HG03460 (cell line): ENCODE results near the gene PIAS4.

Source experiments
- ATAC-seq: cut with Tn5 transposase; IDR thresholded peaks from one replicate; pipeline ENCODE4 v1.9.1; 2021; ENCODE audit not compliant: unreplicated experiment

The PIAS4 gene

DNA sequence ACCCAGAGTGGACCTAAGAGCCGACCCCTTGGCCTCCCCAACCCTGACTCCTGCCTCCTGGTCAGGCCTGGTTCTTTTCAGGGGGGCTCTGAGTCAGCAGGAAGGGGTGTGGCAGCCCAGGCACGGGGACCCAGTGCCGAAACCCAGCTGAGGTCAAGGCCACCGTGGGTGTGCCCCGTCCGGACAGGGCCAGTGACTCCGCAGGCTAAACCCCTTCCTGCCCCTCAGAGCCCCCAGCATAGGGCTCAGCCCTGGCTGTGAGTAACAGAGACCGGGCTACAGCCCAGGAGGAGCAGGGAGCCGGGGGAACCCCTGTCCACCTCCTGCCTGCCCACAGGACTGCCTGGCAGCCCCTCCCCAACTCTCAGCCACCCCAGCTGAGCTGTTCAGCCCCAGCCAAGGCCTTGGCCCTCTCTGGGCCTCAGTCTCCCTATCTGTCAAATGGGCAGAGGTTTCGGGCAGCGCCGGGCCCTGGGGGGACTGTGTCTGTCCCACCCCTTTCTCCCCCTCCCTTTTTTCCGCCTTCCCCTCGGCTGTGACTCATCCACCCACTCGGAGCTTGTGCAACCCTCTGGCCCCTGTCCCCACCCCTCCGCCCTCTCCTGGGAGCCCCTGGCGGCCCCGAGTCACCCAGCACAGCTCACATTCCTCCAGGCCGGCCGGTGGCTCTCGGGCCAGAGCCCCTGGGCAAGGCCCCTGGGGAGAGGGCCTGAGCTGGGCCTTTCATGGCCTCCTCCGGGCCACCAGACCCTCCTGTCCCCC lies 50.6 kb downstream of the PIAS4 start:
- no peak for ATAC-seq

DNA sequence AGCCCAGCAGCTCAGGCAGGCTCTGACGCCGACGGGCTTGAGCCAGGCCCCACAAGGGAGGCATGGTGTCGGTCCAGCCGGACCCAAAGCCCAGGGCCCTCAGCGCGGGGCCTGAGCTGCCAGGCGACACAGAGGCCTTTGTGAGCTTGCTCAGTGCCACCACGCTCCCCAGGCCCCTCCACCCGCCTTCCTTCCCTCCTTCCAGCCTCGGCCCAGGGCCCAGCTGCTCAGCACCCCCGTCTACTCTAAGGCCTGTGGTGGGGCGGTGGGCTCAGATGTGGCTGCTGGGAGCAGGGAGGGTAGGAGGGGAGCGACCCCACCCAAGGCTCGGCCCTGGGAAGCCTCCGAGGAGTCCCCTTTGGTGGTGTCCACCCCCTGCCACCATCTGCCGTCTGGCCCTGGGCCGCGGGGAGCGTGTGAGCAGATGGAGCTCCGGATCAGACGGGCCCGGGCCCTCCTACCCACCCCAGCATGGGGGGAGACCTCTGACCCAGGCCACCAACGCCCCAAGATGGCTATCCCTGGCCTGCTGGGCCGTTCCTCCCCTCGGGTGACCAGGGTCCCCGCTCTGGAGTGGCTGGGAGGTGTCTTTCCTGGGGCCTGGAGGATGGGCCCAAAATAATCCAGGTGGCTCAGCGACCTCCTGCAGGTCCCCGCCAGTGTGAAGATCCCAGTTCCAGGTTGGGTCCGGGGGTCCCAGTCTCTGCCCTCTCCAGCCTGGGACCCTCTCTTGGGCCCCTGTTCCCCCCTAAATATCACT lies 51.3 kb downstream of the PIAS4 start:
- no peak for ATAC-seq

DNA sequence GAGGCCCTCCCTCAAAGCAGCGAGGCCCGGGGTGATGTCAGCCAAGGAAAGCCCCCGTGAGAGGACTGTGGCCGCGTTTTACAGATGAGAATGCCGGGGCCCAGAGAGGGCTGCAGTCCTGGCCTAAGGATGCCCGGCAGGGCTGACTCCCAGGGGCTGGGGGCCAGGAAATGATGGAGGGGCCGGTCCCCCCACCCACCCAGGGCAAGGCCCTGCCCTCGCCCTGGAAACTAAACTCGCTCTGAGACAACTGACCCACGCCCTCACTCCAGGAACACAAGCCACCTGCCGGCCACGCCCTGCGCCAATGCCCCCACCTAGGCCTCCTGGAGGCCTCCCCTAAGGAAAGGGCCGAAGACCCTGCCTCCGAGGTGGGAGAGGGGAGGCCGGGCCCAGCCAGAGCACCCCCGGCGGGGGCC lies 51.9 kb downstream of the PIAS4 start:
- no peak for ATAC-seq

DNA sequence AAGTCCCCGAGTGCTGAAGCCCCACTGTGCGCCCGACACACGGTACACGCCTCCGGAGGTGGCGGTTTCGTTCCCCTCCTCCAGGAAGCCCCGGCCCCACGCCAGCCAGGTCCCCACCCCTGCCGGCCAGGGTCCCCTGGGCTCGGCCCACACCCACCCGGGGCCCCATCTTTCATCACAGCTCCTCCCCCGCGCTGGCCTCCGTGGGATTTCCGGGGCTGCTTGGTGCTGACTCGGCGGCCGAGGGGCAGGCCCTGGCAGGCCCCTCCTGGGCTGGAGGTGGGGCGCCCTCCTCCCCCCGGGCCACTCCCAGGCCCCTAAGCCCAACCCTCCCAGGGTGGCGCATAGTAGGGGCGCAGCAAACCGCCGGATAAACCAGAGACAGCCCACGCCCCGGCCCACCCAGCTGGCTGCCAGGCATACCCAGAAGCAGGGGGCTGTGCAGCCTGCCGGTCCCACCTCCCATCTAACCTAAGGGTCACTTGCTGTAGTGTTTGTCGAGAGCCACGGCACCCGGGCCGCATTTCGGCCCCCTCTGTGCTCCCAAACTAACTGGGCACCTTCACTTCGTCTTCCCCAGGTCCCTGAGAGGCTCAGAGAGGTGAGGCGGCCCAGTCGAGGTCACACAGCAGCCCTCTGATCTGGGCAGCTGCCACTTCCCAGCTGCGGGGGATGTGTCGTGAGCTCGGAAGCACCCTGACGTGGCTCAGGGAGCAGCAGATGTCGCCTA lies 52.5 kb downstream of the PIAS4 start:
- no peak for ATAC-seq

DNA sequence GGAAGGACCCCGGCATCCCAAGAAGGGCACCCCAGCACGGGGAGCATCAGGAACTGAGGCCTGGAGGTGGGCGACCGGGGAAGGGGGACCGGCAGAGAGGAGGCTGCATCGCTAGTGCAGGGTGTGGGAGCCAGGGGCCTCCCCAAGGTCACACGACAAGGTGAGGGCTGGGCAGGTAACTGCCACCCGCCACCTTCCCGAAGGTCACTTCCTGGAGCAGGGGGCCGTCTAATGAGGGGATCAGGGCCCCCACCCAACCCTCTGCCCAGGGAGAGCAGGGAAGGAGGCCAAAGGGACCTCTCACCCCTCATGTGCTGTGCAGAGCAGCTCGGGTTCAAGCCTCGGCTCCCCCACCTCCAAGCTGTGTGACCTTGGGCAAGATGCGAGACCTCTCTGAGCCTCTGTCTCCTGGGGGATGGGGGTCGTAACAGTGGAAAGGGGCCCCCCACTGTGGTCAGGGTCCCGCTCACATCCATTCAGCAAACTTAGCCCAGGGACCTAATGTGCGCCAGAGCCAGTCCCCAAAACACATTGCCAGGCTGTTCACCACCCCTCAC lies 53.2 kb downstream of the PIAS4 start:
- ATAC-seq = no peak

DNA sequence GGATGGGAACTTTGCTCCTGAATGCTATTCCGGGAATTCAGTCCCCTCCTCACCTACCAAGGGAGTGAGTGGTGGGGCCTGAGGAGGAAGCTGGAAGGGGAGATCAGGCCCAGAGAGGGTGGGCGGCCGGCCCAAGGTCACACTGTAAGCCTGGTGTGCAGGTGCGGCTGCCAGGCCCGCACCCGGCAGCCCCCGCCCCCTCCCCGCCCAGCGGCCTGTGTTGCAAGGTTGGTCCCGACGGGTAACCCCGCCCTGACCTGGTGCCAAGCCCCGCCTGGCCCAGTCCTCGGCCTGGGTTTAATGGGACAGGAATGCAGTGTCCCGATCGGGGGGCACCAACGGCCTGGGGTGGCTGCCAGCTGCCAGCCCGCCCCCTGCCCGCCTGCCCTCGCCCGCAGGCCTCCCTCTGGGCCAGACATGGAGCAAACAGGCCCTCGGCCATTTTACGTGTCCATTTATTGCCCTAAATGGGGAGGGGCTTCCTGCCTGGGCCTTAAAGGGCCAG lies 53.7 kb downstream of the PIAS4 start:
- ATAC-seq = no peak

DNA sequence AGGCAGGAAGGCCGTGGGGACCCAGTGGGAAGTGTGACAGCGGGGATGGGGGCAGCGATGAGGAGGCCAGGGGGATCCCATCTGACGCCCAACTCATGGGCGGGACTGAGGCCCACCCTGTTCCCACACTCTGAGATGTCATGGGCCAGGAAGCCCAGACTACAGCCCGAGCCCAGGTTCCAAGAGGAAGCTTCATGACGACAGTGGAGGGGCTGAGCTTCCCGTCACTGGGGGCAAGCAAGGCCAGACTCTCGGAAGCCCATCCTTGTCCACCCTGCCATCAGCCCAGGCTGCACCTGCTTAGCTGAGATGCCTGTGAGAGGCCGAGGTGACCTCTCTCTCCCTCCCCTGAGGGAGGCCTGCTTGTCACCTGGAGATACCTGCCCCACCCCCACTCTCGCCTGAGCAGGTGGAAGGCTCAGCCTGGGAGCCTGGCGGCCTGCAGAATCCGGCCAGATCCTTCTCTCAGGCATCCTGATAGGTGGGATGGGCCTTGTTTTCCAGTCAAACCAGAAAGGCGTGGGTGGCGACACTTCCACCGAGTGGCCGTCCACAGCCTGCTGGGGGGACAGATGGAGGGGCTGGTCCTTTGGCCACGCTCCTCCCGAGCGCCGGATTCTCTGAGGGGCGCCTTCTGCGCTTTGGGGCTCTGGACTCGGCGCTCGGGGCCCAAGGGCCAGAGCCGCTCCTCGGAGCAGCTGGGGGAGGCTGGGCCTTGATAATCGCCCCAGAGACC lies 54.3 kb downstream of the PIAS4 start:
- ATAC-seq = no peak

DNA sequence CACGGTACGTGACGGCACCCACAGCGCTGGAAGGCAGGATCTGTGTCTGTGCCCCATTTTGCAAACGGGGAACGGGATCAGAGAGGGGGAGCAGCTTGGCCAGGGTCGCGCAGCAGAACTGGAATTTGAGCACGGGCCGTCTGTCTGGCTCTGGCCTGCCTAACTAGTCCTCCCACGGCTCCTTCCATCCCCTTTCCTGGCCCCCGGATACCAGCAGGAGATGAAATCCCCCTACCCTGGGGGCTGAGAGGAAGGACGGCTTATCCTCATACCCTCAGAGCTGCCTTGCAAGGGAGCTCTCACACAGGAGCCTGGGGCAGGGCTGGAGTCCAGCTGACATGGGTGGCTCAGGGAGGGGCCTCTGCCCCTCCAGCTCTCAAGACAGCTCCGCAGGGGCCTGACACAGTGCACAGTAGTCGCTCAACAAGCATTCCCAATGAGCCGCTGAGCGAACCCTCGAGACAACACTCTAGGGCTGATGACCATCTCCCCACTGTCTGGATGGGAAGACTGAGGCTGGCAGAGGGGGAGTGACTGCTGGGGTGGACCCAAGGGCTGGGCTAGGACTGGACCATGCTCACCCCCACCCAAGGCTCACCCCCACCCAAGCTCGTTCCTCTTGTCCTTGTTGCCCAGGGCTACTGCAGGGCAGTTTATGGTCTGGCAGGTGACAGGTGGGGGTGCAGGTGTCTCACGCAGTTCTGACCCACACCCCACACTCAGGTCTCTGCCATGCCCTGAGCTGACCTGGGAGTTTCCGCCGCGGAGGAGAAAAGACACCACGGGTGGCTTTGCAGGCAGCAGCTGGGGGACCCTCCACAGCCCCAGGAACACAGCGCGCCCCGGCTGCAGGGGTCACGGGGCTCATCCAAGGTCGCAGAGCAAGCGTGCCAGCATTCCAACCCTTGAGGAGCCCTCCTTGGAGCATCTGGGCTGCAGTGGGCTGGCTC lies 55.2 kb downstream of the PIAS4 start:
- ATAC-seq = no peak

DNA sequence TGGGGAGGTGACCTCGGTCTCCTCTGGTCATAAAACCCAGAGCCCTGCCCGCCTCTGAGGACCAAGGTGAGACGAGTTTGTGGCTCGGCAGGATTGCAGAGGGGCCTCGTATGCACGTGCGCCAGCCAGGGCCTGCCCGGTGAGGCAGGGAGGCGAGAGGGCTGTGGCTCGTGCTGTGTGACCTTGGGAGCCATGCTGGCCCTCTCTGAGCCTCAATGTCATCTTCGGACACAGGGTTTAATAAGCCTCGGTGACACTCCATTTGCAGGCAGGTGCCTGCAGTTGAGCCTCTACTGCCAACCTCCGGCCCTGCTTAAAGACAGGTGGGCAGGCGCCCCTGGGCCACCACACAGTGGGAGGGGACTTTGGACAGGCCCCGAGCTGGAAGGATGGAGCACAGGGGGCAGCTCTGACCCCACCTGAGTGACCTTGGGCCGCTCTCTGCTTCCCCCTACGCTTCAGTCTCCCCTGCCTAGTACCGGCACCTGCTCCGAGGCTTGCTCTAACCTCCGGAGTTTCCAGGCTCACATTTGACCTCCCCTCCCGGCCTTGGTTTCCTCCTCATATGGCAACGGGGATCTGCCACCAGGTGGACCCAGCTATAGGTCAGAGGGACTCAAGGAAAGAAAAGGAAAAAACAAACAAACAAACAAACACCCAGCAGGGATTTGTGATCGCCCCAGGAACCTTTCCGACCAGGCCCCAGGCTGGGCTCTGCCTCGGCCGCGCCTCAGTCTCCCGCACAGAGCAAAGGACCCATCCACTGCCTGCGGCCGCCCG lies 56.0 kb downstream of the PIAS4 start:
- ATAC-seq = no peak

DNA sequence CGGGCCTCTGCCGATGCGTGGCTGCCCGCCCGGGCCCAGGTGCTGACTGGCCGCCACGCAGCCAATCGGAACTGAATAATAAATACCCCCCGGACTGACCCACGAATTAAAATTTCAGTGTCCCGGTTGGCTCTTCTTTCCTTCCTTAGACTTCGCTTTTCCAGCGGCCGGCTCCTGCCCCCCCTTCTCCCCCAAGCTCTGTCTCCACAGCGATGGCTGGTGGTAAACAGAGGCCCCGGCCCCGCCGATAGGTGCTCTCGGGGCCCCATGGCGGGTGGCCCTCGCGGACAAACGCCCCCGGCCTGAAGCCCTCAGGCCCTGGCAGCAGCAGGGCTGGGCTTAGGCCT lies 56.6 kb downstream of the PIAS4 start:
- no peak for ATAC-seq

DNA sequence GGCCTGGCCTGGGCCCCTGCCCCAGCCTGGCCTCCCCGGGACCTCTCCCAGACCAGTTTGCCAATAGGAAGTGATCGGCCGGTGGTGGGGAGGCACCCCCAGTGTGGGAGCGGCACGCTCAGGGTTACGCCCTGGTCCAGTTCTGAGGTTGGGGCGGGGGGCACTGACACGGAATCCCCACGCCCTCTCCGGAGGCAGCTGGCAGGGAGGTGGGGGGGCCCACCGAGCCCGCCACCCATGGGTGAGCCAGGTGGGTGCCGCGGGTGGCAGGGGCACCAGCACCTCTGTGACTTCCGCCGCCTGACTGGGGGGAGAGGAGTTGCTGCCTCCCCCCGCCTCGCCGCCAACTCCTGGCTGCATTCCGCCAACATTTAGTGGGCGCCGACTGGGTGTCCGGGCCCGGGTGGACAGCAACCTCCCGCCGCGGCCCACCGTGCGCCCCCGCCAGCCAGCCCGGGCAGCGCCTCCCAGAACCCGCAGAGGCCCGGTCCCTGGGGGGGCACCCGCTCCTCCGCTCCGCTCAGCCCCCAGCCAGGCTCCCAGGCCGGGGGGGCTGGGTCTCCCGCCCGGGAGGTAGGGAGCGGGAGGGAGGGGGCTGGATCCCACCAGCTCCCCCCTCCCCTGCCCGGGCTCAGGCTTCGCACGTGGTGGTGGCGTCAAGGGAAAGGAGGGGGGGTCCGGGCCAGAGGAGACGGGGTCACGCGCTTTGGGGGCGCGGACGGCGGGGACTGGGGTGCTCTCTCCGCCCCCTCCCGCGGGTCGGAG lies 57.1 kb downstream of the PIAS4 start:
- ATAC-seq = no peak

DNA sequence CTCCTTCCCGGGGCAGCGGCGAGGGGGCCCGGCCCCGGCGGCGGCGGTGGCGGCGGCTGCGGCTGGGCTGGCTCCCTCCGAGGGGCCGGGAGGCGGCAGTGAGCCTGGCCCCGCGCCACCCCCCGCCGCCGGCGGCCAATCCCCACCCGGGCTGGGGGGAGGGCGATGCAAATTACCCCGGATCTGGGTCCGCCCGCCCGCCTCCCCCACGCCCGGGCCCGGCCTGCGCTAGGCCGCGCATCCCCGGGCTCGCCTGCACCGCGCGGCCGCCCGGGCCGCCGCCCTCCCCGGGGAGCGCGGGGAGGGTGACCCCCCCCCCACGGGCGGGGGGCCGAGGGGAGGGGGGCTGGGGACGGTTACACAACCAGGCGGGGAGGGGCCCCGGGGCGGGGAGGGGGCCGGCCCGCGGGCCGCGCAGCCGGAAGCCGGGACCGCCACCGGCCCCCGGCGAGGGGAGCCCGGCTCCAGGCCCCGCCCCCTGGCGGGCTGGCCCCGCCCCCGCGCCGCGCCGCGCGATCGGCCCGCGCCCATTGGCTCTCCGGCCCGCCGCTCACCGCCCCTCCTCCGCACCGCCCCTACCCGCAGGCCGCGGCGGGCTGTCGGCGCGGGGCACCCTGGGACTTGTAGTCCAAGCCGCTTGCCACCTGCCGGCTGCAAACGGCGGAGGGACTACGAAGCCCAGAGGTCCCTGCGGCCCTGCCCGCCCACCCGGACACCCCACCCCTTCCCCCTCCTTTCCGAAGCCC lies 58.1 kb downstream of the PIAS4 start:
- ATAC-seq = peak; percentile 68

DNA sequence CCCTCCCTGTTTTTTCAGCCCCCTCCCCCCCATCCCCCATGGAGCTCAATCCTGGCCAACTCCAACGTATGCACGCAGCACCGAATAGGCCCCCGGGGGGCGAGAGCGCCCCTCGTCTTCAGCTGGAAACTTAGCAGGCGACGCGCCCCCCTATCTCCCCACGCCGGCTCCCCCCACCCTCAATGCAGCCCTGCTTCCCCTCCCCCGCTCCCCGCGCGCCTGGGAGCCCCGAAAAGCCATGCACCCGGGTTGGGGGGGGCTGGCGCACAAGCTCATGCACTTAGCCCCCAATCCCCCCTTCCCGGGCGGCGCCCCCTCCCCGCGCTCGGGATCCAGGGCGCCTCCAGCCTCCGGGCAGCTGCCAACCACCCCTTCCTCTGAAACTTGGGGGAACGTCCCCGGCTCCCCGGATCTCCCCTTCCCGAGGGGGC lies 58.7 kb downstream of the PIAS4 start:
- no peak for ATAC-seq

DNA sequence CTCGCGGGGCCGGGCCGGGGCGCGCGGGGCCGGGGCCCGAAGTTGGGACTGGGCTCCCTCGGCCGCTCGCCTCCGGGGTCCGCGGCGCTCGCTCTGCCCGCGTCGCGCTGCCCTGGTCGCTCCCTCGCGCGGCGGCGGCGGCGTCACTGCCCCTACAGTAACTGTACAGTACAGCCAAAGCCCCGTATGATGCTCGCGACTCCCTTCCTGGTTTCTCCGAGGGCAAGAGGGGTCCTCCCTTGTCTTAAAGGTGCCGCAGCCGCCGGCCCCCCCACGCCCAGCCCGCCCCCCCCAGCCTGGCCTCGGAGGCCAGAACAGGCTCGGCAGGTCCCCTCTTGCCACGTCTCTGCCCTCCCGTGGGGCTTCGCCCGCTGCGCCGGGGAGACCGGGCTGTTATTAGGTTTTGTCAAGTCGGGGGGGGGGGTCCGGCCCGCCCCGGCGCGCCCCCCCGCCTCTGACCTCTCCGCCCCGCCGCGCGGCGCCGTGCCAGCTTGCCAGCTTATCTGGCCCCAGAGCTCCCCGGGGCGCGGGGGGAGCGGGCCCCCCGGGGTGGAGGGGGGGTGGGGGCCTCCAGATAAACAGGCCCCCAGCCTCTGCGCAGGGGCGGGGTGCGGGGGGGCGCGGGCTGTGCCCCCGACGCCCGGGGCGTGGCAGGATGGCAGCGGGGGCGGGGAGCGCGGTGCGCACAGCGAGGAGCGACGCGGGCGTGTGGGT lies 59.3 kb downstream of the PIAS4 start, which contains the start of gene ZBTB7A:
ZBTB7A (minus strand) TSS at position 218 of the 714 bp plus-strand sequence. CDS start 11,667 bp downstream, outside the sequence.
- ATAC-seq = no peak

DNA sequence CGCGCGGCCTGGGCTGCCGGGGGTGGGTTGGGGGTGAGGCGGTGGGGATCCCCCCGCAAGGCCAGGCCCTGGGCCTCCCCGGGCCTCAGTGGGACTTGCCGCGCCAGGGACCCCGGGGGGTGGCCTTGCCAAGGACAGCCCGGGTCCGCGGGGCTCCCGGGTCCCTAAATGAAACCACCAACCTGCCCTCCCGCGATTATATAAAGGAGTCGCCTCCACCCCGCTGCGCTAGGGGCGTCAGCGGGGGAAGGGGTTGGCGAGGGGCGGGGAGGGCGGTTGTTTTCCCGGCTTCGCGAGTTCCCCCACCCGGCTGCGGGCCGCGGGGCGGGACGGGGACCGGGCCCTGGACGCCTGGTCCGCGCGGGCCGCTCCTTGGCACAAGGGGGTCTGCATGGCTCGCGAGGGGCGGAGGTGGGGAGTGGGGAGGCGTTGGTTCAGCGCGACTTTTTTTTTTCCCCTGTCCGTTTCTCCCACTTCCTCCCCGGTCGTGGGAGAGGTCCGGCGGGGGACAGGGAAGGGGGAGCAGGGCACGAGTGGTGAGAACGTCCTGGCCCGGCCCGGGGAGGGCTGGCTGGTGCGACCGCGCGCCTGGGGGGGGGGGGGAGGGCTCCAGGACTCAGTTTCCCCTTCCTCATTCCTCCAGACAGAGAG lies 60.0 kb downstream of the PIAS4 start:
- no peak for ATAC-seq
